ENCODE data around the gene DAB1.

DAB1 gene

GRCh38 chr1:57175506-57175905 is 248.4 kb downstream of the DAB1 start:
- no peak overlapping the region for H3K27ac ChIP-seq
- H2AFZ ChIP-seq = no peak overlapping the region
- H3K36me3 ChIP-seq (ENCODE audit: control insufficient read depth, insufficient read depth, low read length) = no peaks in the 10 kb centered on the region
- no peak overlapping the region for H3K4me3 ChIP-seq (ENCODE audit: low read depth, low read length)
- TF ChIP-seq, protein P1, sequence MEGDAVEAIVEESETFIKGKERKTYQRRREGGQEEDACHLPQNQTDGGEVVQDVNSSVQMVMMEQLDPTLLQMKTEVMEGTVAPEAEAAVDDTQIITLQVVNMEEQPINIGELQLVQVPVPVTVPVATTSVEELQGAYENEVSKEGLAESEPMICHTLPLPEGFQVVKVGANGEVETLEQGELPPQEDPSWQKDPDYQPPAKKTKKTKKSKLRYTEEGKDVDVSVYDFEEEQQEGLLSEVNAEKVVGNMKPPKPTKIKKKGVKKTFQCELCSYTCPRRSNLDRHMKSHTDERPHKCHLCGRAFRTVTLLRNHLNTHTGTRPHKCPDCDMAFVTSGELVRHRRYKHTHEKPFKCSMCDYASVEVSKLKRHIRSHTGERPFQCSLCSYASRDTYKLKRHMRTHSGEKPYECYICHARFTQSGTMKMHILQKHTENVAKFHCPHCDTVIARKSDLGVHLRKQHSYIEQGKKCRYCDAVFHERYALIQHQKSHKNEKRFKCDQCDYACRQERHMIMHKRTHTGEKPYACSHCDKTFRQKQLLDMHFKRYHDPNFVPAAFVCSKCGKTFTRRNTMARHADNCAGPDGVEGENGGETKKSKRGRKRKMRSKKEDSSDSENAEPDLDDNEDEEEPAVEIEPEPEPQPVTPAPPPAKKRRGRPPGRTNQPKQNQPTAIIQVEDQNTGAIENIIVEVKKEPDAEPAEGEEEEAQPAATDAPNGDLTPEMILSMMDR (IDR thresholded peaks at IDR 0.05) = no peak
- H3K27me3 ChIP-seq (ENCODE audit: control insufficient read depth, insufficient read depth, low read length) = no peaks in the 10 kb centered on the region
- H3K79me2 ChIP-seq = no peaks in the 10 kb centered on the region
- H3K9ac ChIP-seq = no peak overlapping the region
- H3K4me1 ChIP-seq = no peaks in the 10 kb centered on the region
- no peak overlapping the region for H3K4me2 ChIP-seq (ENCODE audit: low read length)
- H3K9me3 ChIP-seq (ENCODE audit: control insufficient read depth, low read length) = no peaks in the 10 kb centered on the region

DNA sequence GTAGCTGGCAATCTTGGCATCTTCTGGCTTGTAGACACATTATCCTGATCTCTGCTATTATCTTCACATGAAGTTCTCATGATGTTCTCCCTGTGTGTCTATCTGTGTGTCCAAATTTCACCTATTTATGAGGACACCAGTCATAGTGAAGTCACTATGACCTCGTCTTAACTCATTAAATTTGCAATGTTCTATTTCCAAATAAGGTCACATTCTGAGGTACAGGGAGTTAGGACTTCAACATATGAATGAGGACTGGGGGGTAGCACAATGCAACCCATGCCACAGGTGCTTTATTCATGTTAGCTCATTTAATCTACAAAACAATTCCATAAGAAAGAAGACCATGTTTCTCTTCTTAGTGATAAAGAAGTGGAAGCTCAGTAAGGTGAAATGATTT is 251.8 kb downstream of the DAB1 start:
- Histone ChIP-seq H3K9ac (no peak overlapping the region), H3K36me3 (ENCODE audit: control insufficient read depth, insufficient read depth, low read length) (no peaks in the 10 kb centered on the region), H3K4me2 (ENCODE audit: low read length) (no peak overlapping the region), H3K9me3 (ENCODE audit: control insufficient read depth, low read length) (no peaks in the 10 kb centered on the region), H2AFZ (no peak overlapping the region), H3K79me2 (no peaks in the 10 kb centered on the region), H3K27me3 (ENCODE audit: control insufficient read depth, insufficient read depth, low read length) (no peaks in the 10 kb centered on the region), H3K27ac (no peak overlapping the region), H3K4me3 (ENCODE audit: low read depth, low read length) (no peak overlapping the region), H3K4me1 (no peaks in the 10 kb centered on the region)
- TF ChIP-seq, protein P1 (IDR thresholded peaks at IDR 0.05) = no peak

GRCh38 chr1:57167997-57168396 is 255.9 kb downstream of the DAB1 start:
- Histone ChIP-seq H3K79me2 (no peaks in the 10 kb centered on the region), H2AFZ (no peak overlapping the region), H3K36me3 (ENCODE audit: control insufficient read depth, insufficient read depth, low read length) (no peaks in the 10 kb centered on the region), H3K27ac (no peak overlapping the region), H3K9ac (no peak overlapping the region), H3K9me3 (ENCODE audit: control insufficient read depth, low read length) (no peaks in the 10 kb centered on the region), H3K4me3 (ENCODE audit: low read depth, low read length) (no peak overlapping the region), H3K4me1 (no peaks in the 10 kb centered on the region), H3K27me3 (ENCODE audit: control insufficient read depth, insufficient read depth, low read length) (no peaks in the 10 kb centered on the region), H3K4me2 (ENCODE audit: low read length) (no peak overlapping the region)
- TF ChIP-seq, protein P1 (IDR thresholded peaks at IDR 0.05) = no peak

GRCh38 chr1:57165546-57165945 is 258.3 kb downstream of the DAB1 start:
- TF ChIP-seq, protein P1 (IDR thresholded peaks at IDR 0.05) = no peak
- Histone ChIP-seq H3K36me3 (ENCODE audit: control insufficient read depth, insufficient read depth, low read length) (no peaks in the 10 kb centered on the region), H3K27ac (no peak overlapping the region), H3K4me2 (ENCODE audit: low read length) (no peak overlapping the region), H3K4me3 (ENCODE audit: low read depth, low read length) (no peak overlapping the region), H3K79me2 (no peaks in the 10 kb centered on the region), H3K27me3 (ENCODE audit: control insufficient read depth, insufficient read depth, low read length) (no peaks in the 10 kb centered on the region), H3K4me1 (no peaks in the 10 kb centered on the region), H3K9ac (no peak overlapping the region), H3K9me3 (ENCODE audit: control insufficient read depth, low read length) (no peaks in the 10 kb centered on the region), H2AFZ (no peak overlapping the region)

DNA sequence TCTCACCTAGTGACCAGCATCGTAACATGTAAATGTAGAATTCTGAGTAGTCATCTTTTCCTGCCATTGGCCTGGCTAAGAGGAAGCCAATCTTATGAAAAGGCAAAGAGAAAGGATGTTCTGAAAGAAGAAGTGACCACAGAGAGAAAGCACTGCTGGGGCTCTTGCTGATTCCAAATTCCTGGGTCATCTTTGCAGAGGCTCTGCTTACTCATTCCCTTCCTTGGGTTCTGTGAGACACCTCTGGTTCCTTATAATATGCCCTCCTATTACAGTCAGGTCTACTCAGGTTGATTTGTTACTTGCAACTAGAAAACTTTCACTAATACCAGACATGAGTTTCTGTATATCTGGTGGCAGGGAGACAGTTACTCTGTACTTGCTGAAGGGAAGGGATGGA is 259.3 kb downstream of the DAB1 start:
- Histone ChIP-seq H3K27me3 (ENCODE audit: control insufficient read depth, insufficient read depth, low read length) (no peaks in the 10 kb centered on the region), H3K9ac (no peak overlapping the region), H3K9me3 (ENCODE audit: control insufficient read depth, low read length) (no peaks in the 10 kb centered on the region), H3K79me2 (no peaks in the 10 kb centered on the region), H3K4me2 (ENCODE audit: low read length) (no peak overlapping the region), H3K27ac (no peak overlapping the region), H2AFZ (no peak overlapping the region), H3K4me3 (ENCODE audit: low read depth, low read length) (no peak overlapping the region), H3K36me3 (ENCODE audit: control insufficient read depth, insufficient read depth, low read length) (no peaks in the 10 kb centered on the region), H3K4me1 (no peaks in the 10 kb centered on the region)
- TF ChIP-seq, protein P1 (IDR thresholded peaks at IDR 0.05) = no peak
